ENCODE data around the gene DHRS7. TPM values are rescaled to one million over a fixed set of nuclear protein-coding genes. Genes with fewer than 3 reads are reported as not detected.

The DHRS7 gene
- total RNA-seq, 1 donor from 2014 or later, result 202 TPM

DNA sequence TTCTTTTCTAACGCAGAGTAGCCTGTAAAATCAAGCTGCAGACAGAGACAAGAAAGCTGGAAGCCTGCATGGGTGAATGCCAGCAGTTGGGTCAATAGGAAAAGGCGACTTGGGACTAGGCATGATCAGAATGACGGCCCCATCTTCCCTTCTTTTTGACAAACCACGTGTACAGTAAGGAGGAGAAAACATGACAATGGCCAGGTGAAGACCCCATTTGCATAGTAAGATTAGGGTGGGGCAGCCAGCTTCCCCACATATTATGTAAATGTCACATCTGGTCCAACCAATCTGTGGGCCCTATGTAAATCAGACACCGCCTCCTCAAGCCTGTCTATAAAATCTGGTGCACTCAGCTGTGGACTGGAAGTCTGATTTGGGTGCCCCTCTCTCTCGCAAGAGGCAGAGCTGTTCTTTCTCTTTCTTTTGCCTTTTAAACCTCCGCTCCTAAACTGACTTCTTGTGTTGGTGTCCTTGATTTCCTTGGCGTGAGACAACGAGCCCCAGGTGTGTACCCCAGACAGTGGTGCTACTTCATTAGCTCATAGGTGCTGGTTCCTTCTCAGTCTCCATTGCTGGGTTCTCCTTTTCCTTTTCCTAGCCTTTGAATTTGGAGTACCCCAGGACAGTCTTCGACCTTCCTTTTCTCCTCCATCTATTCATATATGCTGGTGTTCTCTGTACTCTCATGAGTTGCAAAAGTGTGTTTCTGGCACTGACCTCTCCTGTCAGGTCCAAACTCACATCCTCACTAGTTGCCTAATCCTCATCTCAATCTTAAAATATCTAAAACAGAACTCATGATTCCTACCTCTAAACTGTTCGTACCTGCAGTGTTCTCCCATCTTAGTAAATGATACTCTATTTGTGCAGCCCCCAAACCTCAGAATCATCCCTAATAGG lies 9.4 kb upstream of the DHRS7 start:
- TF ChIP-seq, protein P1, sequence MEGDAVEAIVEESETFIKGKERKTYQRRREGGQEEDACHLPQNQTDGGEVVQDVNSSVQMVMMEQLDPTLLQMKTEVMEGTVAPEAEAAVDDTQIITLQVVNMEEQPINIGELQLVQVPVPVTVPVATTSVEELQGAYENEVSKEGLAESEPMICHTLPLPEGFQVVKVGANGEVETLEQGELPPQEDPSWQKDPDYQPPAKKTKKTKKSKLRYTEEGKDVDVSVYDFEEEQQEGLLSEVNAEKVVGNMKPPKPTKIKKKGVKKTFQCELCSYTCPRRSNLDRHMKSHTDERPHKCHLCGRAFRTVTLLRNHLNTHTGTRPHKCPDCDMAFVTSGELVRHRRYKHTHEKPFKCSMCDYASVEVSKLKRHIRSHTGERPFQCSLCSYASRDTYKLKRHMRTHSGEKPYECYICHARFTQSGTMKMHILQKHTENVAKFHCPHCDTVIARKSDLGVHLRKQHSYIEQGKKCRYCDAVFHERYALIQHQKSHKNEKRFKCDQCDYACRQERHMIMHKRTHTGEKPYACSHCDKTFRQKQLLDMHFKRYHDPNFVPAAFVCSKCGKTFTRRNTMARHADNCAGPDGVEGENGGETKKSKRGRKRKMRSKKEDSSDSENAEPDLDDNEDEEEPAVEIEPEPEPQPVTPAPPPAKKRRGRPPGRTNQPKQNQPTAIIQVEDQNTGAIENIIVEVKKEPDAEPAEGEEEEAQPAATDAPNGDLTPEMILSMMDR (IDR thresholded peaks at IDR 0.05; ENCODE audit: insufficient read depth, low read length, severe bottlenecking), result no peak
- DNase-seq (ENCODE audit: low read depth) (no peak), FAIRE-seq (no peak)
- Histone ChIP-seq H3K36me3 (ENCODE audit: control insufficient read depth, insufficient read depth, low read length) (no peaks in the 10 kb centered on the region), H3K27me3 (ENCODE audit: control insufficient read depth, insufficient read depth, low read length) (no peaks in the 10 kb centered on the region), H3K4me3 (ENCODE audit: low read depth, low read length) (no peak overlapping the region)

DNA sequence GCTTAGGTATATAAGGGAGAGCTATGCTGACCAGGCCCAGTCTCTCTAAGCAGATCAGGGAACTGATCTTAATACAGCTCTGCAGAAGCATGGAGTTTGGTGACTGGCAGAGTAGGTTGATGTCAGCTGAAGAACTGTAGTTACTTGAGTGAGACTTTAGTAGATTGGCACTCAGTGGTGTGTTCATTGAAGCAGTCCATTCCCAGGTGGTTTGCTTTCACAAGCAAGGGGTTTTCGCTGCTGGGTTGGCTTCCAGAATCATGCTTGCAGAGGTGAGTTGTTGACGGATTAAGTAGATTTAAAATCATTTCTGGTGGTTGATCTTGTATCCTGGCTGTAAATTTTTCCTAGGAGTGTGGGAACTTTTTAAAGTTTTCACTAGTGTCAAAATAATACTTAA lies 6.5 kb upstream of the DHRS7 start:
- Histone ChIP-seq H3K36me3 (ENCODE audit: control insufficient read depth, insufficient read depth, low read length) (no peaks in the 10 kb centered on the region), H3K27me3 (ENCODE audit: control insufficient read depth, insufficient read depth, low read length) (no peaks in the 10 kb centered on the region), H3K4me3 (ENCODE audit: low read depth, low read length) (no peak overlapping the region)
- DNase-seq (ENCODE audit: low read depth) (no peak), FAIRE-seq (no peak)
- TF ChIP-seq, protein P1 (IDR thresholded peaks at IDR 0.05; ENCODE audit: insufficient read depth, low read length, severe bottlenecking), result no peak

DNA sequence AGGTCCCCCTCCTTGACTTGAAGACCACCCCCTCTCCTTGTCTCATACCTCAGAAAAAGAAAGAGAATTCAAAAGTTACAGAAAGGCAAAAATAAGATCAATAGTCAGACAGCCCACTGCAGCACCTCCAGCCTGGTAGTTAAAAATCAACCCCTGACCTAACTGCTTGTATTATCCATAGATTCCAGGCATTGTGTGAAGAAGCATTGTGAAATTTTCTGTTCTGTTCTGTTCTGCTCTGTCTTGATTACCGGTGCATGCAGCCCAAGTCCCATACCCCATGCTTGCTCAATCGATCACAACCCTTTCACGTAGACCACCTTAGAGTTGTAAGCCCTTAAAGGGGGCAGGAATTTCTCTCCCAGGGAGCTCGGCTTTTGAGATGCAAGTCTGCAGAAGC lies 5.8 kb upstream of the DHRS7 start:
- no peak for DNase-seq (ENCODE audit: low read depth)
- TF ChIP-seq, protein P1 (IDR thresholded peaks at IDR 0.05; ENCODE audit: insufficient read depth, low read length, severe bottlenecking), result no peak
- Histone ChIP-seq H3K36me3 (ENCODE audit: control insufficient read depth, insufficient read depth, low read length) (no peaks in the 10 kb centered on the region), H3K27me3 (ENCODE audit: control insufficient read depth, insufficient read depth, low read length) (no peaks in the 10 kb centered on the region), H3K4me3 (ENCODE audit: low read depth, low read length) (no peak overlapping the region)
- no peak for FAIRE-seq

DNA sequence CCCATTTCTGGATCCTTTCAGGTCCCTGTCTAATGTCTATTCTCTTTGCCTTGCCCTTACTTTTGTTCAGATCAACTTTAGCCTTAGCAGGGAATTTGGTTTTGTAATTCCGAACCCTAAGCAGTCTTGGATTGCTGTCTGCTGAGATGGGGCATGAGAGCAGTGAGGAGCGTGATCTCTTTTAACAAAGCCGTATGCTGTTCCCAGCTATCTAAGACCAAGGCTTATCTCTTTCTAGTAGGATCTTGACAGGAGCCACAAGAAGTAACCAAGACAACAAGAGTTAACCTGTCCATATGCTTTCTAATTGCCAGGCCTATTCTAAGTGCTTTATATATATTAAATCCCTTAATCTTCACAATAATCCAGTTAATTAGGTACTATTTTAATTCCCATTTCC lies 4.5 kb upstream of the DHRS7 start:
- Histone ChIP-seq H3K4me3 (ENCODE audit: low read depth, low read length) (no peak overlapping the region), H3K36me3 (ENCODE audit: control insufficient read depth, insufficient read depth, low read length) (no peaks in the 10 kb centered on the region), H3K27me3 (ENCODE audit: control insufficient read depth, insufficient read depth, low read length) (no peaks in the 10 kb centered on the region)
- DNase-seq (ENCODE audit: low read depth) (no peak), FAIRE-seq (peak; percentile 18)
- TF ChIP-seq, protein P1 (IDR thresholded peaks at IDR 0.05; ENCODE audit: insufficient read depth, low read length, severe bottlenecking), result no peak

DNA sequence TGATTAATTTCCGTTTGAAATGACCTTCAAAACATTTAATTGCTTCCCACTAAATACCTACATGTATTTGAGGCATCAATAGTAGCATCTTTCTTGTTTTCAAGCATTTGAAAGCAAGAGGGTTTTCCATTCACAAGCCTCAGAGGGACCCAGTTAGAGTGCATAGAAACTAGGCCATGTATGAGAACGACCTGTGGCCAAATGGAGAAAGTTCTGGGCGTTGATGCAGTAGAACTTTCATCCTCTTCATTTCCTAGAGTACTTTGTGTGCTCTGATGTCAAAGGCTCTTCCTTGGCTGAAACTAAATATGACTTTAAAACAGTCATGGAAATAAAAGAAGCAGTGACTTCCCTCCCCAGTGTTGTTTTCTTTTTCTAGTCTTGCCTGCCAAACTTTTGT lies 944 bp upstream of the DHRS7 start:
- Histone ChIP-seq H3K36me3 (ENCODE audit: control insufficient read depth, insufficient read depth, low read length) (no peaks in the 10 kb centered on the region), H3K27me3 (ENCODE audit: control insufficient read depth, insufficient read depth, low read length) (no peaks in the 10 kb centered on the region), H3K4me3 (ENCODE audit: low read depth, low read length) (no peak overlapping the region)
- FAIRE-seq, result no peak
- TF ChIP-seq, protein P1 (IDR thresholded peaks at IDR 0.05; ENCODE audit: insufficient read depth, low read length, severe bottlenecking), result no peak
- no peak for DNase-seq (ENCODE audit: low read depth)

DNA sequence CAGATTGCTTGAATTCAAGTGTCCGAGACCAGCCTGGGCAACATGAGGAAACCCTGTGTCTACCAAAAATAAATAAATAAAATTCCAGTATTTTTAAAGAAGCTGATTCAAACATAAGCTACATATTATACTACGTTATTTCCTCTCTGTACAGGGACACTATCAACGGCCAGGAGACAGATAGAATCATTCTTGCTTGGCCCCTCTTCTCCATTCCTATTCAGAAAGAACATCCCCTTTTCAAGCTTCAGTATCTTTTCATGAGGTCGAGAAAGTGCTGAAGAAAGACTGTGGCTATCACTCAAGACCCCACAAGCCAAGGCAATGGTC lies 314 bp upstream of the DHRS7 start:
- peak overlapping the region; percentile 89 for H3K4me3 ChIP-seq (ENCODE audit: low read depth, low read length)

More for the DNA sequence above, 314 bp upstream of the DHRS7 start:
- FAIRE-seq (no peak), DNase-seq (ENCODE audit: low read depth) (no peak)
- no peaks in the 10 kb centered on the region for H3K36me3 ChIP-seq (ENCODE audit: control insufficient read depth, insufficient read depth, low read length)
- TF ChIP-seq, protein P1 (IDR thresholded peaks at IDR 0.05; ENCODE audit: insufficient read depth, low read length, severe bottlenecking), result no peak
- no peaks in the 10 kb centered on the region for H3K27me3 ChIP-seq (ENCODE audit: control insufficient read depth, insufficient read depth, low read length)
